ENCODE data around the gene CELF2. TPM values are rescaled to one million over a fixed set of nuclear protein-coding genes. Genes with fewer than 3 reads are reported as not detected.

CELF2 gene
- total and polyA plus RNA-seq, 2 of the 4 experiments (the other 2 are of a cell fraction) = 3.5 to 6.6 TPM

- ChIA-PET POLR2A (ENCODE audit: unreplicated experiment) (no interaction called here), CTCF (no interaction called here)
- TF ChIP-seq NFE2L2 (IDR thresholded peaks at IDR 0.05; ENCODE audit: low read depth, low read length) = no peak
- TF ChIP-seq MAFK (IDR thresholded peaks at IDR 0.05; ENCODE audit: low read depth, low read length) = no peak
- no peak for TF ChIP-seq RCOR1 (IDR thresholded peaks at IDR 0.05; ENCODE audit: insufficient replicate concordance, low read length)
- TF ChIP-seq MAZ (IDR thresholded peaks at IDR 0.05; ENCODE audit: borderline replicate concordance, low read depth, low read length) = no peak
- TF ChIP-seq MXI1 (IDR thresholded peaks at IDR 0.05; ENCODE audit: borderline replicate concordance, low read depth, low read length) = no peak
- TF ChIP-seq CHD1 (IDR thresholded peaks at IDR 0.05; ENCODE audit: low read depth, low read length) = no peak
- no peak for TF ChIP-seq USF2 (IDR thresholded peaks at IDR 0.05; ENCODE audit: low read depth, low read length)
- TF ChIP-seq SMC3 (IDR thresholded peaks at IDR 0.05; ENCODE audit: low read depth, low read length) = no peak
- no peak for TF ChIP-seq RFX5 (IDR thresholded peaks at IDR 0.05; ENCODE audit: low read depth, low read length)
- no peak for TF ChIP-seq CTCF (conservative IDR thresholded peaks at IDR 0.05; ENCODE audit: low read depth, low read length)
- TF ChIP-seq RAD21 (IDR thresholded peaks at IDR 0.05; ENCODE audit: low read length) = no peak
- no peak for TF ChIP-seq ELK1 (IDR thresholded peaks at IDR 0.05; ENCODE audit: borderline replicate concordance, low read depth, low read length)
- TF ChIP-seq FOS (IDR thresholded peaks at IDR 0.05; ENCODE audit: low read depth, low read length) = no peak
- TF ChIP-seq CEBPB (IDR thresholded peaks at IDR 0.05; ENCODE audit: low read depth, low read length) = no peak
- no peak for TF ChIP-seq BHLHE40 (IDR thresholded peaks at IDR 0.05; ENCODE audit: low read depth, low read length)
- TF ChIP-seq POLR2A (IDR thresholded peaks at IDR 0.05; ENCODE audit: low read depth, low read length) = no peak
- no peak overlapping the region for H2BK5ac ChIP-seq (ENCODE audit: low read depth, low read length, poor library complexity, severe bottlenecking)
- H3K27me3 ChIP-seq (ENCODE audit: control insufficient read depth, insufficient read depth, low read length) = no peaks in the 10 kb centered on the region
- no peak for DNase-seq
- no peak overlapping the region for H3K4me2 ChIP-seq (ENCODE audit: low read depth, low read length)
- H2BK15ac ChIP-seq (ENCODE audit: low read depth, low read length) = no peak overlapping the region
- H2BK20ac ChIP-seq (ENCODE audit: low read depth, low read length) = no peak overlapping the region
- ATAC-seq (ENCODE audit: low read depth) = no peak
- no peaks in the 10 kb centered on the region for H3K79me1 ChIP-seq (ENCODE audit: low read depth in 1 of 2, low read length in 2 of 2)
- intact Hi-C loops (cut with micrococcal nuclease) = no loop called here
- H4K91ac ChIP-seq (ENCODE audit: insufficient read depth, low read depth, low read length) = no peak overlapping the region
- H3K18ac ChIP-seq (ENCODE audit: low read depth, low read length) = no peak overlapping the region
- no peak overlapping the region for H3K14ac ChIP-seq (replicated peaks; ENCODE audit: low read depth, low read length)
- no peaks in the 10 kb centered on the region for H4K20me1 ChIP-seq (ENCODE audit: insufficient read depth, low read length)
- no peak overlapping the region for H4K8ac ChIP-seq (ENCODE audit: low read depth in 2 of 2, low read length in 2 of 2)
- no peaks in the 10 kb centered on the region for H3K36me3 ChIP-seq (ENCODE audit: control insufficient read depth, insufficient read depth, low read length)
- no TSS peak for BruUV-seq (replicated peaks)
- no peak overlapping the region for H3K4ac ChIP-seq (ENCODE audit: low read depth, low read length)
- no peaks in the 10 kb centered on the region for H3K9me1 ChIP-seq (ENCODE audit: insufficient read depth, low read length)
- dilution Hi-C loops (cut with HindIII; ENCODE audit: low sequenced_read_pairs, unreplicated experiment) = no loop called here
- H4K5ac ChIP-seq (ENCODE audit: low read depth, low read length) = no peak overlapping the region
- no peak overlapping the region for H3K9ac ChIP-seq (ENCODE audit: low read depth, low read length)
- no peaks in the 10 kb centered on the region for H3K9me3 ChIP-seq (ENCODE audit: control insufficient read depth, insufficient read depth, low read length)
- WGBS, 2 experiments (ENCODE audit: extremely low coverage in 2 of 2, insufficient read length in 1 of 2) = no CpG with 5 or more reads among the region's 9 CpGs
- H2AFZ ChIP-seq (replicated peaks; ENCODE audit: low read length, poor library complexity) = no peak overlapping the region
- H2AK9ac ChIP-seq (replicated peaks; ENCODE audit: low read depth, low read length, poor library complexity) = no peak overlapping the region
- in situ Hi-C loops (cut with MboI; ENCODE audit: low sequenced_read_pairs) = no loop called here
- H2AK5ac ChIP-seq (ENCODE audit: low read depth, low read length) = no peak overlapping the region
- no peaks in the 10 kb centered on the region for H3K4me1 ChIP-seq (ENCODE audit: control insufficient read depth, insufficient read depth, low read length)
- no peak overlapping the region for H2BK120ac ChIP-seq (ENCODE audit: low read depth, low read length)
- no peak overlapping the region for H3K56ac ChIP-seq (ENCODE audit: extremely low read depth, insufficient read depth, low read length)
- H3K23ac ChIP-seq (ENCODE audit: low read depth, low read length) = no peak overlapping the region
- H3K27ac ChIP-seq (ENCODE audit: insufficient read depth, low read length) = no peak overlapping the region
- no peak overlapping the region for H3K4me3 ChIP-seq (ENCODE audit: insufficient read depth, low read depth, low read length)
Measured at GRCh38 chr10:11147722-11148121, 130.1 kb downstream of the CELF2 start.
